Measurements from ENCODE around the gene NECTIN3. TPM values are rescaled to one million over a fixed set of nuclear protein-coding genes. Genes with fewer than 3 reads are reported as not detected.

The NECTIN3 gene
- total and polyA plus RNA-seq, 9 donors, result 15.4 to 45.5 (median 36.3) TPM

DNA sequence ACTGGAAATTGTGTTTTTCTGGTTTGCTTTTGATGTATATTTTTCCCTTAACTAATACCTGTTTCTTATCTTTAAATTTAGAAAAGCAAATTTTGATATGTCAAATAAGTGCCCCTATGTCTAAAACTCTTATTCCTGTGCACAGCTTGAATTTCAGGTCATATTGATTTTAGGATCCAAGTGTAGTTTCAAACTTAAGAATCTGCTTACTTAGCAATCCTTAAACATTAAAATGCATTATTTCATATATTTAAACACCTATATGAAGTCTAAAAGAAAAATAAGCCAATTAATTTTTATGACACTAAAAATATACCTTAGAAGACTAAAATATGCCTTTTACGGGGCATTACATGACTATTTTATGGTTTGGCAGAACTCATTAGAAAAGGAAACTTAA is 59.2 kb downstream of the NECTIN3 start:
- TF ChIP-seq POLR2A (IDR thresholded peaks at IDR 0.05), result no peak
- TF ChIP-seq, protein P1, sequence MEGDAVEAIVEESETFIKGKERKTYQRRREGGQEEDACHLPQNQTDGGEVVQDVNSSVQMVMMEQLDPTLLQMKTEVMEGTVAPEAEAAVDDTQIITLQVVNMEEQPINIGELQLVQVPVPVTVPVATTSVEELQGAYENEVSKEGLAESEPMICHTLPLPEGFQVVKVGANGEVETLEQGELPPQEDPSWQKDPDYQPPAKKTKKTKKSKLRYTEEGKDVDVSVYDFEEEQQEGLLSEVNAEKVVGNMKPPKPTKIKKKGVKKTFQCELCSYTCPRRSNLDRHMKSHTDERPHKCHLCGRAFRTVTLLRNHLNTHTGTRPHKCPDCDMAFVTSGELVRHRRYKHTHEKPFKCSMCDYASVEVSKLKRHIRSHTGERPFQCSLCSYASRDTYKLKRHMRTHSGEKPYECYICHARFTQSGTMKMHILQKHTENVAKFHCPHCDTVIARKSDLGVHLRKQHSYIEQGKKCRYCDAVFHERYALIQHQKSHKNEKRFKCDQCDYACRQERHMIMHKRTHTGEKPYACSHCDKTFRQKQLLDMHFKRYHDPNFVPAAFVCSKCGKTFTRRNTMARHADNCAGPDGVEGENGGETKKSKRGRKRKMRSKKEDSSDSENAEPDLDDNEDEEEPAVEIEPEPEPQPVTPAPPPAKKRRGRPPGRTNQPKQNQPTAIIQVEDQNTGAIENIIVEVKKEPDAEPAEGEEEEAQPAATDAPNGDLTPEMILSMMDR (IDR thresholded peaks at IDR 0.05), result no peak
- TF ChIP-seq EP300 (IDR thresholded peaks at IDR 0.05), result no peak
- 96 to 100% (median 99%) methylated on average over 1 of the region's 1 CpG for WGBS, 3 donors
- no peaks in the 10 kb centered on the region for H3K9me3 ChIP-seq
- H3K4me1 ChIP-seq (ENCODE audit: insufficient read depth), result no peaks in the 10 kb centered on the region
- H3K27ac ChIP-seq, result no peak overlapping the region
- DNase-seq, result no peak
- H3K27me3 ChIP-seq, result no peaks in the 10 kb centered on the region
- no peak overlapping the region for H3K4me3 ChIP-seq
- intact Hi-C loops (cut with DNase I), result no loop called here
- H3K36me3 ChIP-seq, result no peaks in the 10 kb centered on the region

DNA sequence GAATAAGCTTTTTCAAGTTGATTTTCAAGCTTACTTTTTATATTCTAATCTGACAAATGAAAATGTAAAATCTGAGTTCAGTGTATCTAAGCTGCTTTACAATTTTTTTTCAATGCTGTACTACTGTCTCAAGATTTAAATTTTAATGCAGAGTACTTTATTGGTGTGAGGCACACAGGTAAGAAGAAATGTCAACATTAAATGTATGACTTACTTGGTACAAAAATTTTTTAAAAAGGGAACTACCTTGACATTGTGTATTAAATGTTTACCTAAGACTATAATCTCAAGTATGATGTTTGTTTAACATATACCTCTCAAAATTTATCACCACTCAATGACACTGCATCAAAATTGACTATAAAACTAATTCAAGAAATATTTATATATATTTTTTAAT is 62.7 kb downstream of the NECTIN3 start:
- Histone ChIP-seq H3K27ac (no peak overlapping the region), H3K4me1 (ENCODE audit: insufficient read depth) (no peaks in the 10 kb centered on the region), H3K36me3 (no peaks in the 10 kb centered on the region), H3K27me3 (no peaks in the 10 kb centered on the region), H3K4me3 (no peak overlapping the region), H3K9me3 (no peaks in the 10 kb centered on the region)
- intact Hi-C loops (cut with DNase I), result no loop called here
- TF ChIP-seq EP300 (IDR thresholded peaks at IDR 0.05) (no peak), POLR2A (IDR thresholded peaks at IDR 0.05) (no peak)
- TF ChIP-seq, protein P1 (IDR thresholded peaks at IDR 0.05), result no peak
- no peak for DNase-seq

DNA sequence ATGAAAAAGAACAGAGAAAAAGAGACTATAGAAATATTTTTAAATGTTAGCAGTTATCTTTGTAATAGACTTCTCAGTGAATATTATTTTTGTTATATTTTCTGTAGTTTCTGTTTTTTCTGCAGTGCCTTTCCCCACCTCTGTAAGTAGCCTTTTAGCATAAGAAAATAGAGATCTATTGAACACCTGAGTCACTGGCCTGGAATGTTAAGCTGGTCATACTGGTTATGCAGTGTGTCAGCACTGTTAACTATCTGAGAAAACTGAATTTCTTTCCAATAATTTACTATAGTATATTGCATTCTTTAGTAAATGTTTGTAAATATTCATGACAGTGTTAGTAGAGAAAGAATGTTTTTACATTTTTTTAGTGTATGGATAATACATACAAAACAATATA is 79.8 kb downstream of the NECTIN3 start:
- intact Hi-C loops (cut with DNase I), result no loop called here
- Histone ChIP-seq H3K27me3 (no peaks in the 10 kb centered on the region), H3K4me1 (ENCODE audit: insufficient read depth) (no peaks in the 10 kb centered on the region), H3K9me3 (no peaks in the 10 kb centered on the region), H3K4me3 (no peak overlapping the region), H3K27ac (no peak overlapping the region), H3K36me3 (no peaks in the 10 kb centered on the region)
- no peak for DNase-seq
- no peak for TF ChIP-seq EP300 (IDR thresholded peaks at IDR 0.05)
- TF ChIP-seq, protein P1 (IDR thresholded peaks at IDR 0.05), result no peak
- TF ChIP-seq POLR2A (IDR thresholded peaks at IDR 0.05), result no peak

- Histone ChIP-seq H3K9me3 (no peaks in the 10 kb centered on the region), H3K4me3 (no peak overlapping the region), H3K36me3 (no peaks in the 10 kb centered on the region), H3K4me1 (ENCODE audit: insufficient read depth) (no peaks in the 10 kb centered on the region), H3K27ac (no peak overlapping the region), H3K27me3 (no peaks in the 10 kb centered on the region)
- intact Hi-C loops (cut with DNase I), result no loop called here
- TF ChIP-seq, protein P1 (IDR thresholded peaks at IDR 0.05), result no peak
- TF ChIP-seq EP300 (IDR thresholded peaks at IDR 0.05), result no peak
- no peak for TF ChIP-seq POLR2A (IDR thresholded peaks at IDR 0.05)
- DNase-seq, result no peak
- 5 to 16% (median 10%) methylated on average over 1 of the region's 1 CpG for WGBS, 3 donors
These were observed 80.9 kb downstream of the NECTIN3 start for GRCh38 chr3:111152496-111152895.

DNA sequence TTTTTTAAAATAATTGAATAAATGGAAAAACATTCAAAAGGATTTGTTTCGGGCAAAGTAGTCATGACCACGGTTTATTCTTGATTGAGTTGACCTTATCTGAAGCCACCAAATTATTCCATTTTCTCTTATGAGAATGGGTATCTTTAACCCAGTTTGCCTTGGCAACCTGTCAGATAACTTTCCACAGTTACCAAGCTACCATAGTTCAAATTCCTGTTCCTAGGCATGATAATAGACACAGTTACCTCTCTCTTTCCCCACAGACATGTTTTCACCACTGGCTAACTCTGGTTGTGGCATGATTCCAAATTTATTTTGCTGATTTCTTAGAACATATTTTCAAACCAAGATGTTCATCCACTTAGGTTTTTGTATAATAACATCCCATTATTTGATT is 84.9 kb downstream of the NECTIN3 start:
- TF ChIP-seq POLR2A (IDR thresholded peaks at IDR 0.05), result no peak
- TF ChIP-seq, protein P1 (IDR thresholded peaks at IDR 0.05), result no peak
- no peak for TF ChIP-seq EP300 (IDR thresholded peaks at IDR 0.05)
- H3K36me3 ChIP-seq, result no peaks in the 10 kb centered on the region
- H3K27me3 ChIP-seq, result no peaks in the 10 kb centered on the region
- no peak overlapping the region for H3K27ac ChIP-seq
- no peak overlapping the region for H3K4me3 ChIP-seq
- H3K4me1 ChIP-seq (ENCODE audit: insufficient read depth), result no peaks in the 10 kb centered on the region
- DNase-seq, result no peak
- 97 to 100% (median 98%) methylated on average over 2 of the region's 2 CpGs for WGBS, 3 donors
- intact Hi-C loops (cut with DNase I), result no loop called here
- no peaks in the 10 kb centered on the region for H3K9me3 ChIP-seq

All from ovary (tissue), 9 donors.